Transverse colon (tissue), 4 donors: ENCODE data around the gene THBS3. TPM values are rescaled to one million over a fixed set of nuclear protein-coding genes. Genes with fewer than 3 reads are reported as not detected.
A peak's percentile ranks its signal among the peaks of the same experiment; 100 is the strongest.
"Not testable (repeated sequence)": the region's sequence is repeated elsewhere in the genome, so short reads cannot be mapped to it uniquely, and the experiment has no call there.

Experiments used
- DNase-seq: peaks from one replicate; pipeline ENCODE4 v3.0.0-alpha.2; 2019
- H3K27ac ChIP-seq, 4 donors: fragments of 200-600 bp; sonication (generic); 2 replicates each; pipeline ENCODE4 v1.5.1; 2016 to 2018; ENCODE audit warnings: inconsistent platforms in 4 of 4
- H3K27me3 ChIP-seq: fragments of 200-600 bp; sonication (generic); 2 replicates; pipeline ENCODE4 v1.5.1; 2017; ENCODE audit warnings: inconsistent platforms
- H3K36me3 ChIP-seq, 4 donors: fragments of 200-600 bp; sonication (generic); 2 replicates each; pipeline ENCODE4 v1.5.1; 2017 to 2019; ENCODE audit warnings: inconsistent platforms in 4 of 4
- H3K4me1 ChIP-seq, 4 donors: fragments of 200-600 bp; sonication (generic); 2 replicates each; pipeline ENCODE4 v1.5.1; 2017 to 2020; ENCODE audit warnings: inconsistent platforms in 4 of 4
- H3K4me3 ChIP-seq, 4 donors: fragments of 200-600 bp; sonication (generic); 1 replicate in 1 of 4; 2 replicates in 3 of 4; pipeline versions ENCODE4 v1.5.1 to v1.6.1; 2017 to 2019; ENCODE audit warnings: inconsistent platforms in 4 of 4
- H3K9me3 ChIP-seq, 2 donors: fragments of 200-600 bp; sonication (generic); 2 replicates each; pipeline ENCODE4 v1.5.1; 2017 to 2019; ENCODE audit warnings: inconsistent platforms in 2 of 2
- CTCF ChIP-seq, 5 experiments: fragments of 200-600 bp in 3 of 5; fragments of 450-650 bp in 2 of 5; sonication (generic) in 3 of 5; IDR thresholded peaks; 1 replicate in 2 of 5; 2 replicates in 3 of 5; pipeline ENCODE4 v1.5.1; 2016 to 2017; ENCODE audit warnings: antibody characterized with exemption in 5 of 5, inconsistent platforms in 3 of 5, mild to moderate bottlenecking in 2 of 5, moderate library complexity in 1 of 5
- EP300 ChIP-seq: sonication (generic); formaldehyde crosslinking; IDR thresholded peaks from one replicate; pipeline ENCODE4 v1.6.1; 2017; ENCODE audit warnings: antibody characterized with exemption, low read depth
- POLR2A ChIP-seq: fragments of 450-650 bp; IDR thresholded peaks from one replicate; pipeline ENCODE4 v1.6.1; 2016; ENCODE audit warnings: antibody characterized with exemption, mild to moderate bottlenecking, moderate library complexity
- POLR2AphosphoS5 ChIP-seq, 3 donors: sonication (generic); formaldehyde crosslinking; IDR thresholded peaks; one replicate each; pipeline ENCODE4 v1.6.1; 2016; ENCODE audit warnings: antibody characterized with exemption in 3 of 3
- WGBS, 2 donors: methylation state at CpG; one replicate each; pipeline ENCODE4 v1.1.5; 2018; ENCODE audit warnings: low coverage in 1 of 2; 5-methylcytosine and 5-hydroxymethylcytosine counted together
- in situ Hi-C, 4 donors: fragments of 200-750 bp; cut with MboI; loops; one replicate each; pipeline versions ENCODE4 v1.15.0 to v1.15.1; 2017; ENCODE audit warnings: low sequenced_read_pairs in 3 of 4, low pct_ligation_motif_present in 1 of 4, low pct_unique_long_range_greater_than_20kb in 1 of 4
- intact Hi-C: fragments of 100-400 bp; cut with DNase I; formaldehyde crosslinking; loops from one replicate; pipeline ENCODE4 v1.15.1; 2023; ENCODE audit warnings: low total_unique reads
- total RNA-seq, 4 donors: library from RNA; depleted of rRNA; stranded (reverse); fragments of >200 nt; gene quantifications; one replicate each; pipeline ENCODE4 v1.1.0, GENCODE V29; 2016

The THBS3 gene
- total RNA-seq, 4 donors from 2014 or later = 19.2 to 37.8 (median 27.0) TPM

- no peak overlapping the region for H3K27ac ChIP-seq
- WGBS, 2 donors = 73 to 74% methylated on average over 3 to 10 of the region's 10 CpGs
- peaks cover 15 to 30% (median 24%) of the 10 kb centered on the region in 4 donors for H3K4me1 ChIP-seq
- in situ Hi-C loops = loop anchor here (5.0 to 25.0 kb wide), 3 partner anchors 74 to 256 kb away; no protein-coding TSS in a partner anchor
- TF ChIP-seq EP300 = no peak
- TF ChIP-seq CTCF (IDR thresholded peaks at IDR 0.05) = no peak
- TF ChIP-seq POLR2A = no peak
- no peak for TF ChIP-seq POLR2AphosphoS5 (IDR thresholded peaks at IDR 0.05)
- intact Hi-C loops = no loop called here
- H3K4me3 ChIP-seq = no peak overlapping the region
- H3K27me3 ChIP-seq = no peaks in the 10 kb centered on the region
- DNase-seq = no peak
- H3K36me3 ChIP-seq = no peaks in the 10 kb centered on the region
- H3K9me3 ChIP-seq = no peaks in the 10 kb centered on the region
Observed at GRCh38 chr1:155168456-155169210, 39.1 kb downstream of the THBS3 start.

- in situ Hi-C loops = loop anchor here (5.0 to 25.0 kb wide), 3 partner anchors 73 to 256 kb away; no protein-coding TSS in a partner anchor
- H3K27ac ChIP-seq, intact Hi-C loops, H3K9me3 ChIP-seq, H3K36me3 ChIP-seq, H3K4me3 ChIP-seq, DNase-seq, H3K27me3 ChIP-seq: not testable (repeated sequence)
- peaks cover 15 to 26% (median 21%) of the 10 kb centered on the region in 4 donors for H3K4me1 ChIP-seq
- 26 to 40% methylated on average over 4 of the region's 4 CpGs for whole genome bisulfite sequencing, 2 donors
Observed at GRCh38 chr1:155168105-155168445, 39.6 kb downstream of the THBS3 start.

- TF ChIP-seq POLR2AphosphoS5 (IDR thresholded peaks at IDR 0.05) (no peak), CTCF (IDR thresholded peaks at IDR 0.05) (peak; percentile 86 to 97 (median 93)), EP300 (no peak)
- Histone ChIP-seq H3K9me3 (no peaks in the 10 kb centered on the region), H3K4me3 (no peak overlapping the region), H3K36me3 (no peaks in the 10 kb centered on the region), H3K27ac (peak overlapping the region in 3 of 4 donors; percentile 28 to 54 (median 46)), H3K4me1 (peaks cover 15 to 24% (median 18%) of the 10 kb centered on the region in 4 donors), H3K27me3 (no peaks in the 10 kb centered on the region)
- in situ Hi-C loops (loop anchor here (5.0 to 25.0 kb wide), 3 partner anchors 73 to 255 kb away; no protein-coding TSS in a partner anchor), intact Hi-C loops (loop anchor here (2.0 kb wide), 1 partner anchor 73 kb away; no protein-coding TSS in a partner anchor)
- 6% methylated on average over 23 of the region's 28 CpGs; no CpG with 5 or more reads in 1 of the 2 donors for WGBS, 2 donors
- peak; percentile 94 for DNase-seq
Observed at GRCh38 chr1:155167166-155168104, 40.3 kb downstream of the THBS3 start.

GRCh38 chr1:155166471-155167165 is 41.1 kb downstream of the THBS3 start:
- TF ChIP-seq POLR2AphosphoS5 (IDR thresholded peaks at IDR 0.05) (no peak), EP300 (no peak), CTCF (IDR thresholded peaks at IDR 0.05) (no peak), POLR2A (no peak)
- in situ Hi-C loops (loop anchor here (5.0 to 25.0 kb wide), 3 partner anchors 72 to 254 kb away; no protein-coding TSS in a partner anchor), intact Hi-C loops (loop anchor here (2.0 kb wide), 1 partner anchor 72 kb away; no protein-coding TSS in a partner anchor)
- 42 to 83% methylated on average over 2 to 27 of the region's 27 CpGs for WGBS, 2 donors
- H3K36me3 ChIP-seq = no peaks in the 10 kb centered on the region
- H3K27ac ChIP-seq = peak overlapping the region in 2 of 4 donors; percentile 46 to 54
- no peaks in the 10 kb centered on the region for H3K27me3 ChIP-seq
- H3K9me3 ChIP-seq = no peaks in the 10 kb centered on the region
- peaks cover 9 to 17% (median 11%) of the 10 kb centered on the region in 4 donors for H3K4me1 ChIP-seq
- H3K4me3 ChIP-seq = no peak overlapping the region
- peak; percentile 31 for DNase-seq
